Body of pancreas (tissue), 4 donors: ENCODE data around the gene EIF1AD. TPM values are rescaled to one million over a fixed set of nuclear protein-coding genes. Genes with fewer than 3 reads are reported as not detected.
"Not testable (repeated sequence)": the region's sequence is repeated elsewhere in the genome, so short reads cannot be mapped to it uniquely, and the experiment has no call there.

Experiments used
- ATAC-seq: fragments of 150-250 bp; one replicate; pipeline ENCODE4 v1.9.1; 2016
- DNase-seq, 4 donors: peaks; one replicate each; pipeline ENCODE4 v3.0.0-alpha.2; 2019
- H3K27ac ChIP-seq, 4 donors: fragments of 200-600 bp; sonication (generic); 1 replicate in 3 of 4; 2 replicates in 1 of 4; pipeline versions ENCODE4 v1.5.1 to v1.6.1; 2016 to 2019; ENCODE audit warnings: mild to moderate bottlenecking in 1 of 4, mixed read lengths in 1 of 4, moderate library complexity in 1 of 4
- H3K27me3 ChIP-seq, 2 donors: fragments of 200-600 bp; sonication (generic); one replicate each; pipeline ENCODE4 v1.6.0; 2016; ENCODE audit warnings: mild to moderate bottlenecking in 1 of 2
- H3K36me3 ChIP-seq, 2 donors: fragments of 200-600 bp; sonication (generic); replicated peaks in 1 of 2; 2 replicates each; pipeline ENCODE4 v1.5.1; 2016; ENCODE audit warnings: low read depth in 2 of 2; ENCODE audit not compliant: insufficient read depth in 1 of 2
- H3K4me1 ChIP-seq: fragments of 200-600 bp; sonication (generic); one replicate; pipeline ENCODE4 v1.6.0; 2016
- H3K4me3 ChIP-seq, 2 donors: fragments of 200-600 bp; sonication (generic); 1 replicate in 1 of 2; 2 replicates in 1 of 2; pipeline ENCODE4 v1.5.1; 2016 to 2019
- H3K9me3 ChIP-seq, 3 donors: fragments of 200-600 bp; sonication (generic); 1 replicate in 2 of 3; 2 replicates in 1 of 3; pipeline ENCODE4 v1.5.1; 2016
- POLR2A ChIP-seq, 3 donors: fragments of 450-650 bp; IDR thresholded peaks; one replicate each; pipeline ENCODE4 v1.6.1; 2016; ENCODE audit warnings: antibody characterized with exemption in 3 of 3, mild to moderate bottlenecking in 2 of 3
- WGBS, 2 donors: methylation state at CpG; one replicate each; pipeline ENCODE4 v1.1.5; 2017; 5-methylcytosine and 5-hydroxymethylcytosine counted together
- intact Hi-C: fragments of 100-400 bp; cut with DNase I; formaldehyde crosslinking; loops from one replicate; pipeline ENCODE4 v1.15.1; 2023
- total RNA-seq, 2 donors: library from RNA; depleted of rRNA; stranded (reverse); fragments of >200 nt; gene quantifications; one replicate each; pipeline ENCODE4 v1.1.0, GENCODE V29; 2016
- TF ChIP-seq, protein P1 (sequence below), 7 experiments: fragments of 450-650 bp in 4 of 7; fragments of 200-600 bp in 3 of 7; sonication (generic) in 3 of 7; IDR thresholded peaks; one replicate each; pipeline ENCODE4 v1.5.1; 2016 to 2019; ENCODE audit warnings: antibody characterized with exemption in 7 of 7

Gene EIF1AD
- total RNA-seq, 2 donors from 2014 or later: 7.8 to 28.0 TPM

GRCh38 chr11:65958291-65958690 lies 43.7 kb downstream of the EIF1AD start:
- 57 to 65% methylated on average over 4 of the region's 4 CpGs for WGBS, 2 donors
- Histone ChIP-seq H3K27me3 (no peaks in the 10 kb centered on the region), H3K36me3 (no peaks in the 10 kb centered on the region), H3K4me1 (peaks cover 18% of the 10 kb centered on the region), H3K4me3 (no peak overlapping the region), H3K27ac (no peak overlapping the region), H3K9me3 (no peaks in the 10 kb centered on the region)
- intact Hi-C loops: loop anchor here (5.0 kb wide), 1 partner anchor 36 kb away; no protein-coding TSS in a partner anchor
- DNase-seq (no peak), ATAC-seq (no peak)
- TF ChIP-seq, protein P1, sequence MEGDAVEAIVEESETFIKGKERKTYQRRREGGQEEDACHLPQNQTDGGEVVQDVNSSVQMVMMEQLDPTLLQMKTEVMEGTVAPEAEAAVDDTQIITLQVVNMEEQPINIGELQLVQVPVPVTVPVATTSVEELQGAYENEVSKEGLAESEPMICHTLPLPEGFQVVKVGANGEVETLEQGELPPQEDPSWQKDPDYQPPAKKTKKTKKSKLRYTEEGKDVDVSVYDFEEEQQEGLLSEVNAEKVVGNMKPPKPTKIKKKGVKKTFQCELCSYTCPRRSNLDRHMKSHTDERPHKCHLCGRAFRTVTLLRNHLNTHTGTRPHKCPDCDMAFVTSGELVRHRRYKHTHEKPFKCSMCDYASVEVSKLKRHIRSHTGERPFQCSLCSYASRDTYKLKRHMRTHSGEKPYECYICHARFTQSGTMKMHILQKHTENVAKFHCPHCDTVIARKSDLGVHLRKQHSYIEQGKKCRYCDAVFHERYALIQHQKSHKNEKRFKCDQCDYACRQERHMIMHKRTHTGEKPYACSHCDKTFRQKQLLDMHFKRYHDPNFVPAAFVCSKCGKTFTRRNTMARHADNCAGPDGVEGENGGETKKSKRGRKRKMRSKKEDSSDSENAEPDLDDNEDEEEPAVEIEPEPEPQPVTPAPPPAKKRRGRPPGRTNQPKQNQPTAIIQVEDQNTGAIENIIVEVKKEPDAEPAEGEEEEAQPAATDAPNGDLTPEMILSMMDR (IDR thresholded peaks at IDR 0.05): no peak
- TF ChIP-seq POLR2A (IDR thresholded peaks at IDR 0.05): no peak

- no peak for ATAC-seq
- Histone ChIP-seq H3K9me3 (no peaks in the 10 kb centered on the region), H3K27ac (no peak overlapping the region), H3K36me3 (no peaks in the 10 kb centered on the region), H3K27me3 (no peaks in the 10 kb centered on the region), H3K4me3 (no peak overlapping the region), H3K4me1 (no peaks in the 10 kb centered on the region)
- TF ChIP-seq, protein P1 (IDR thresholded peaks at IDR 0.05): no peak
- no peak for TF ChIP-seq POLR2A (IDR thresholded peaks at IDR 0.05)
- DNase-seq: no peak
- intact Hi-C loops: loop anchor here (5.0 kb wide), 1 partner anchor 32 kb away; no protein-coding TSS in a partner anchor
- WGBS, 2 donors: 68 to 70% methylated on average over 8 of the region's 8 CpGs
Measured at GRCh38 chr11:65954771-65955170, 47.2 kb downstream of the EIF1AD start.

- Histone ChIP-seq H3K27ac (no peak overlapping the region), H3K27me3 (no peaks in the 10 kb centered on the region), H3K36me3 (no peaks in the 10 kb centered on the region), H3K4me1 (no peaks in the 10 kb centered on the region), H3K9me3 (no peaks in the 10 kb centered on the region), H3K4me3 (no peak overlapping the region)
- TF ChIP-seq, protein P1 (IDR thresholded peaks at IDR 0.05): no peak
- TF ChIP-seq POLR2A (IDR thresholded peaks at IDR 0.05): no peak
- intact Hi-C loops: no loop called here
- 71 to 85% methylated on average over 4 to 19 of the region's 20 CpGs for WGBS, 2 donors
- DNase-seq (no peak), ATAC-seq (no peak)
Measured at GRCh38 chr11:65953471-65953870, 48.5 kb downstream of the EIF1AD start.

DNA sequence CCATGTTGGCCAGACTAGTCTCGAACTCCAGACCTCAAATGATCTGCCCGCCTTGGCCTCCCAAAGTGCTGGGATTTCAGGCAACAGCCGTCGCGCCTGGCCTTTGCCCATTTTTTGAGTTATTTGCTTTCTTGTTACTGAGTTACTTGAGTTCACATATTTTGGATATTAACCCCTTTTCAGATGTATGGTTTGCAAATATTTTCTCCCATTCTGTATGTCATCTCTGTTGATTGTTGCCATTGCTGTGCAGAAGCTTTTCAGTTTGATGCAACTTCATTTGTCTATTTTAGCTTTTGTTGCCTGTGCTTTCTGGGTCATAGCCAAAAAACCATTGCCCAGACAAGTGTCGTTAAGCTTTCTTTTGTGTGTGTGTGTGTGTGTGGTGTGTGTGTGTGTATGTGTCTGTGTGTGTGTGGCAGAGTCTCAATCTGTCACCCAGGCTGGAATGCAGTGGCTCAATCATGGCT lies 49.9 kb downstream of the EIF1AD start:
- no peaks in the 10 kb centered on the region for H3K27me3 ChIP-seq
- DNase-seq (no peak), ATAC-seq (no peak)
- no peaks in the 10 kb centered on the region for H3K36me3 ChIP-seq
- TF ChIP-seq, protein P1 (IDR thresholded peaks at IDR 0.05): no peak
- no peak for TF ChIP-seq POLR2A (IDR thresholded peaks at IDR 0.05)
- WGBS, 2 donors: 18 to 25% methylated on average over 6 of the region's 6 CpGs
- no peak overlapping the region for H3K4me3 ChIP-seq
- H3K9me3 ChIP-seq: no peaks in the 10 kb centered on the region
- H3K4me1 ChIP-seq: no peaks in the 10 kb centered on the region
- intact Hi-C loops: no loop called here
- H3K27ac ChIP-seq: no peak overlapping the region

- H3K27ac ChIP-seq, intact Hi-C loops, DNase-seq, H3K4me1 ChIP-seq, H3K27me3 ChIP-seq, H3K9me3 ChIP-seq, ATAC-seq, H3K4me3 ChIP-seq, H3K36me3 ChIP-seq: not testable (repeated sequence)
- 26 to 36% methylated on average over 3 of the region's 3 CpGs for WGBS, 2 donors
Measured at GRCh38 chr11:65951641-65952040, 50.3 kb downstream of the EIF1AD start.

DNA sequence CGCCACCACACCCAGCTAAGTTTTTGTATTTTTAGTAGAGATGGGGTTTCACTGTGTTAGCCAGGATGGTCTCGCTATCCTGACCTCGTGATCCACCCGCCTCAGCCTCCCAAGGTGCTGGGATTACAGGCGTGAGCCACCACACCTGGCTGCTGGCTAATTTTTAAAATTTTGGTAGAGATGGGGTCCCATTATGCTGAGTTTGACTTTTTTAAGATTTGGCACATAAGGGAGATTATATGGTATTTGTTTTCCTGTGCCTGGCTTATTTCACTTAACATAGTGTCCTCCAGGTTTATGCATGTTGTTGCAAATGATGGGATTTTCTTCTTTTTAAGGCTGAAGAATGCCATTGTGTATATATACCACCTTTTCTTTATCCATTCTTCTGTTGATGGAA lies 51.2 kb downstream of the EIF1AD start:
- intact Hi-C loops, H3K4me3 ChIP-seq, DNase-seq, H3K27ac ChIP-seq, H3K27me3 ChIP-seq, H3K4me1 ChIP-seq, ATAC-seq, H3K9me3 ChIP-seq, H3K36me3 ChIP-seq: not testable (repeated sequence)
- WGBS, 2 donors: 92 to 100% methylated on average over 5 of the region's 5 CpGs
